ENCODE data around the gene PDGFC.

DNA sequence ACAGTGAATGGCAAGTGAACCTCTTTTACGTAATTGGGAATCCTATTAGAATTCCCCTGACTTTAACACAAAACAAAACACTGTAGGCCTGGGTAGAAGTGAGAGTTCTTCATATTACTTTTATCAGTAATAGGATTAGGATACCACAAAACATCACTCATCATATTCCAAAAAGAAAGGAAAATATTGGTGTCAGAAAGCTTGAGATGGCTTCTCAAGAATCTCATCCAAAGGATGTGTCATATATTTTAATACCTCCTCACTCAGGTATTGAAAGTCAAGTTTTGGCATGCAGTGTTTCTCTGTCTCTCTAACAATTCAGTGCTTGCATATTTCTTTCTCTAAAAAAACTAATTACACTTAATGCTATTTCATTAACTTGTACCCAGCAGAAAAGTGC is 173.2 kb downstream of the PDGFC start:
- TF ChIP-seq, protein P1, sequence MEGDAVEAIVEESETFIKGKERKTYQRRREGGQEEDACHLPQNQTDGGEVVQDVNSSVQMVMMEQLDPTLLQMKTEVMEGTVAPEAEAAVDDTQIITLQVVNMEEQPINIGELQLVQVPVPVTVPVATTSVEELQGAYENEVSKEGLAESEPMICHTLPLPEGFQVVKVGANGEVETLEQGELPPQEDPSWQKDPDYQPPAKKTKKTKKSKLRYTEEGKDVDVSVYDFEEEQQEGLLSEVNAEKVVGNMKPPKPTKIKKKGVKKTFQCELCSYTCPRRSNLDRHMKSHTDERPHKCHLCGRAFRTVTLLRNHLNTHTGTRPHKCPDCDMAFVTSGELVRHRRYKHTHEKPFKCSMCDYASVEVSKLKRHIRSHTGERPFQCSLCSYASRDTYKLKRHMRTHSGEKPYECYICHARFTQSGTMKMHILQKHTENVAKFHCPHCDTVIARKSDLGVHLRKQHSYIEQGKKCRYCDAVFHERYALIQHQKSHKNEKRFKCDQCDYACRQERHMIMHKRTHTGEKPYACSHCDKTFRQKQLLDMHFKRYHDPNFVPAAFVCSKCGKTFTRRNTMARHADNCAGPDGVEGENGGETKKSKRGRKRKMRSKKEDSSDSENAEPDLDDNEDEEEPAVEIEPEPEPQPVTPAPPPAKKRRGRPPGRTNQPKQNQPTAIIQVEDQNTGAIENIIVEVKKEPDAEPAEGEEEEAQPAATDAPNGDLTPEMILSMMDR (IDR thresholded peaks at IDR 0.05): no peak
- TF ChIP-seq POLR2A (IDR thresholded peaks at IDR 0.05): no peak
- TF ChIP-seq POLR2AphosphoS5 (IDR thresholded peaks at IDR 0.05): no peak

All from gastroesophageal sphincter (tissue), 3 donors.